Liver (tissue), 3 donors: ENCODE data around the gene AFAP1L2.

ENCODE experiments used
- CTCF ChIP-seq: fragments of 150-350 bp; IDR thresholded peaks from 2 replicates; pipeline ENCODE4 v1.5.1; 2017; ENCODE audit warnings: improper control_type of control experiment, low read depth, low read length; ENCODE audit not compliant: missing input control
- EGR1 ChIP-seq, 2 donors: IDR thresholded peaks; 2 replicates each; pipeline ENCODE4 v1.6.1; 2016 to 2018; ENCODE audit warnings: antibody characterized with exemption in 2 of 2, low read depth in 2 of 2
- GABPA ChIP-seq, 2 donors: IDR thresholded peaks in 1 of 2; conservative IDR thresholded peaks in 1 of 2; 2 replicates each; pipeline ENCODE4 v1.6.1; 2016; ENCODE audit warnings: antibody characterized with exemption in 2 of 2, mild to moderate bottlenecking in 1 of 2, moderate library complexity in 1 of 2
- JUND ChIP-seq, 2 donors: IDR thresholded peaks; 2 replicates each; pipeline ENCODE4 v1.6.1; 2016; ENCODE audit warnings: antibody characterized with exemption in 2 of 2
- RAD21 ChIP-seq, 2 donors: IDR thresholded peaks; 2 replicates each; pipeline ENCODE4 v1.6.1; 2016; ENCODE audit warnings: antibody characterized with exemption in 2 of 2, mild to moderate bottlenecking in 2 of 2
- REST ChIP-seq: IDR thresholded peaks from 2 replicates; pipeline ENCODE4 v1.6.1; 2016; ENCODE audit warnings: antibody characterized with exemption, mild to moderate bottlenecking
- YY1 ChIP-seq: IDR thresholded peaks from 2 replicates; pipeline ENCODE4 v1.6.1; 2016; ENCODE audit warnings: antibody characterized with exemption, mild to moderate bottlenecking
- donor health status: healthy.
- donor health status: healthy.

GRCh38 chr10:114278140-114278883 lies 126.0 kb downstream of the AFAP1L2 start:
- TF ChIP-seq RAD21 (IDR thresholded peaks at IDR 0.05) (no peak), CTCF (no peak), REST (no peak), YY1 (no peak), JUND (IDR thresholded peaks at IDR 0.05) (no peak), GABPA (IDR thresholded peaks at IDR 0.05 in 1 of 2, conservative IDR thresholded peaks at IDR 0.05 in 1 of 2) (no peak), EGR1 (IDR thresholded peaks at IDR 0.05; ENCODE audit: low read depth in 2 of 2) (no peak)
